Middle frontal gyrus (tissue), 1 donor: ENCODE measurements around the gene SARS1.
"Not testable (repeated sequence)": the region's sequence is repeated elsewhere in the genome, so short reads cannot be mapped to it uniquely, and the experiment has no call there.

Experiments used
- DNase-seq: peaks from one replicate; pipeline ENCODE4 v3.0.0-alpha.2; 2015; ENCODE audit warnings: low spot score; ENCODE audit errors: extremely low spot score

SARS1 gene, protein sequence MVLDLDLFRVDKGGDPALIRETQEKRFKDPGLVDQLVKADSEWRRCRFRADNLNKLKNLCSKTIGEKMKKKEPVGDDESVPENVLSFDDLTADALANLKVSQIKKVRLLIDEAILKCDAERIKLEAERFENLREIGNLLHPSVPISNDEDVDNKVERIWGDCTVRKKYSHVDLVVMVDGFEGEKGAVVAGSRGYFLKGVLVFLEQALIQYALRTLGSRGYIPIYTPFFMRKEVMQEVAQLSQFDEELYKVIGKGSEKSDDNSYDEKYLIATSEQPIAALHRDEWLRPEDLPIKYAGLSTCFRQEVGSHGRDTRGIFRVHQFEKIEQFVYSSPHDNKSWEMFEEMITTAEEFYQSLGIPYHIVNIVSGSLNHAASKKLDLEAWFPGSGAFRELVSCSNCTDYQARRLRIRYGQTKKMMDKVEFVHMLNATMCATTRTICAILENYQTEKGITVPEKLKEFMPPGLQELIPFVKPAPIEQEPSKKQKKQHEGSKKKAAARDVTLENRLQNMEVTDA

GRCh38 chr1:109213824-109214693 lies at the start of gene SARS1:
SARS1 (plus strand) TSS chr1:109213918; CDS start chr1:109213993, 75 bp downstream.
- peak; percentile 87 for DNase-seq

- no peak for DNase-seq
These were observed 49.2 kb upstream of the SARS1 start for GRCh38 chr1:109164538-109164937.

GRCh38 chr1:109167001-109167506 lies 46.7 kb upstream of the SARS1 start:
- DNase-seq = no peak

DNA sequence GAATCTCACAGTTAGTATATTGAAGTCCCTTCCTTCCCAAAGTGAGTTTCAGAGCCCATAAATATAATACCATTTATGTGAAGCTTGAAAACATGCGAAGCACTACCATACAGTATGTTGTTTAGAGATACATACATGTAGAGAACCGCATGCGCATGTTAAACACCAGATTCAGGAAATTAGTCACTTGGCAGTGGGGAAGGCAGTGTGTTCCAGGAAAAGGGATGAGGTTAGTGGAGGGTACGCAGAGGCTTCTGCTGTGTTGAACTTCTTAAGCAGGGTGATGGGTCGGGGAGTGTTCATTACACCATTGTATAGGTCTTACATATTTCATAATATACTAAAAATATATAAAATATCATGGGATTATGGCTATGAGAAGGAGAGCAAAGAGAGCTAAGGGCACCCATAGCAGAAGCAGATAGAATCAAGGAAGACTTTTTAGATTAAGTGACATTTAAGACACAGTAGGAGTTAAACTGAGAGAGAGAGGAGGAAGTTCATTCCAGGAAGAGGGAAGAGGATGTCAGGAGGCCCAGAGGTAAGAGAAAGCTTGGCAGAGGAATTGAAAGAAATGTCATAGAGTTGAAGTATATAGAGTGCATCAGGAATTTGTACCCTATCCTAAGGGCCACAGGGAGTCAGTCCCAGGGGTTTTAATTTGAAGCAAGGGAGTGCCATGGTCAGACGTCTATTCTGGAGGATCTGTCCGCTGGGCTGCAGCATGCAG lies 43.5 kb upstream of the SARS1 start:
- DNase-seq = no peak

GRCh38 chr1:109171646-109172045 lies 42.1 kb upstream of the SARS1 start:
- no peak for DNase-seq

GRCh38 chr1:109176349-109176748 lies 37.4 kb upstream of the SARS1 start:
- DNase-seq = not testable (repeated sequence)

- DNase-seq = not testable (repeated sequence)
These were observed 33.0 kb upstream of the SARS1 start for GRCh38 chr1:109180715-109181084.

GRCh38 chr1:109181085-109181806 lies 32.5 kb upstream of the SARS1 start:
- DNase-seq = no peak

DNA sequence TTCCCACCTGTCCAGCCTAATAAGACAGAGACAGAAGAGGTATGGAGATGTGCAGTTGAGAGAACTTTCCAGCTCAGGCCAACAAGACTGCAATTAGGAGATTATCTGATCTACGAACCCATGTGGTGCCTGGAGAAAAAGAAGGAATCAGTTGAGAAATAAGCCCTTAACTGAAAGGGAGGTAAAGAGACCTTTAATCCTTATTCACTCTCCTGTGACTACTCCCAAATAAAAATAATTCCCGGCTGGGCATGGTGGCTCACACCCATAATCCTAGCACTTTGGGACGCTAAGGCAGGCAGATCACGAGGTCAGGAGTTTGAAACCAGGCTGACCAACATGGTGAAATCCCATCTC lies 31.9 kb upstream of the SARS1 start:
- no peak for DNase-seq

DNA sequence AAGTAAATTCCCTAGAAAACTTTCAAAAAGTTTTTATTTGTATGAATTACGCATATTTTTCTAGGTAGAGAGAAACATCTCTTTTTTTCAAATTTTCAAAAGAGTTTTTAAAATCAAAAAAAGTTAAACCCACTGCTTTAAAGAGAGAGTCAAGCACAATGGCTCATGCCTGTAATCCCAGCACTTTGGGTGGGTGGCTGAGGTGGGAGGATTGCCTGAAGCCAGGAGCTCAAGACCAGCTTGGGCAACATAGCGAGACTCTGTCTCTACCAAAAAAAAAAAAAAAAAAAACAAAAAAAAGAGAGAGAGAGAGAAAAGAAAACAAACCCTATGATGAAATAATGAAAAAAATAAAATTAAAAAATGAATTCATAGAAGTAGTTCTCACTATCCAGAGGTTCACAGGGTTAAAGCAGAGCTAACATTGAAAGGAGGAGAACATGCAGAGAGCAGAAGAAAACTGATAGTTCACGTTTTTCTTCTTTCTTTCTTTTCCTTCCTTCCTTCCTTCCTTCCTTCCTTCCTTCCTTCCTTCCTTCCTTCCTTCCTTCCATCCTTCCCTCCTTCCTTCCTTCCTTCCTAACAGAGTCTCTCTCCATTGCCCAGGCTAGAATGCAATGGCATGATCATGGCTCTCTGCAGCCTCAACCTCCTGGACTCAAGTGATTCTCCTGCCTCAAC lies 30.5 kb upstream of the SARS1 start:
- no peak for DNase-seq

DNA sequence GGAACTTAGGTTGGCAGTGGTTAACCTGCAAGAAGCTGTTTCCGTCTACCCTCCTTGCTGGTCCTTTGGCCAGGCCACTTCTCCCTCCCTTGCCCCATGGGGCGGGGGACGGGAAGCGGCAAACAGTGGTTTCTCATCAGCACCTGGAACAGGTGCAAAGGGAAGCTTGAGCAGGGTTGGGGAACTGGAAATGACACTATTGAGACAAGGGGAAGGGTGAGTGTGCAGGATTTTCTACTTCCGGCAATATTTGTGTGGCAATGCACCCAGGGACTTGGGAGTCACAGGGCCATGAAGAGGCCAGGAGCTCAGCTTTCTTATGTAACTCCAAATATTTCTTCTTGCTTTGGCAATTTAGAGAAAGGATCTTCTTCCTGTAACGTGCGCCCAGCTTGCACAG lies 29.0 kb upstream of the SARS1 start:
- no peak for DNase-seq

DNA sequence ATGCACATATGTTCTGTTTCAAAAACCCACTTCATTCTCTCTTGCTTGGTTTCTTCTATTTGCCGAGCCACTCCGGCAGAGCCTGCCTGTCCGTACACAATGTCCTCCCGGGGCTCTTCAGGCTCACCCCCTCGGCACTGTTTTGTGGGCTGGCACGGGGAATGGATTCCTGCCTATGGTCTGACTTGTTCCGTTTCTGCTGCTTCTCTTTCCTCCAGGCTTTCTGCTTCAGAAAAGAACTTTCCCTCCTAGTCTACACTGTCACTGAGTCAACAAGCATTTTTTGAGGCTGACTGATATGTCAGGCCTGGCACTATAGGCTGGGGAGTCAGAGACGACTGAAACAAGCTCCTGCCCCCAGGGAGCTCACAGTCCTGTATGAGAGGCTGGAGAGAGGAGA lies 28.4 kb upstream of the SARS1 start:
- no peak for DNase-seq

DNA sequence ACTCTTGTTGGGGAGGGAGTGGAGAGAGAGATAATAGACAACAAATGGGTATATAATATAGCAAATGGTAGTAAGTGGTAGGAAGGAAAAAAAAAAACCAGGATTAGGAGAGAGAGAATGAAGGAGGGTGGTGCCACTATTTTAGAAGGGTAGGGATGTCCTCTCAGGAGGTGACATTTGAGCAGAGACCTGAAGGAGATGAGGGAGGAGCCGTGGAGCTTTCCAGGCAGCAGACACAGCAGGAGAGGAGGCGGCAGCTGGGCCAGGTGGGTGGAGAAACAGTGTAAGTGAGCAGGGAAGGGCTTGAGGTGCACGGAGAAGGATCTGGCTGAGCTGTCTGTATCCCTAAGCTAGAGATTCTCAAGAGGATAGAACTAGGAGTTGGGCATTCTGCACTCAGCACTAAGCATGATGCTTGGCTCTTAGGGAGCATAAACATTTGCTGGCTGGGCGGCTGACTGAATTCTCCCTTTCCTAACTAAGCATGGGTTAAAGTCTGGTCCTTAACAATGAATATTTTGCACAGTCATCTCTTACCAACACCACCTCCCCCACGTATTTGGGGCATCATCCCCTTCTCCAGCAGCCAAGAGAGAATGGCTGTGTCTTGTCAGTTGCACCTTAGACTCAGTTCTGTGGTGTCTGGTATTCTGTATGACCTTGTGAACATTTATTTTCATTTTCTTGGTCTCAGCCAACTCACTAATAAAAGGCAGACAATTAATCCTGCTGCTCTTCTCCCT lies 27.6 kb upstream of the SARS1 start:
- peak; percentile 37 for DNase-seq

- DNase-seq = no peak
These were observed 27.0 kb upstream of the SARS1 start for GRCh38 chr1:109186733-109187086.

GRCh38 chr1:109187127-109187526 lies 26.6 kb upstream of the SARS1 start:
- DNase-seq = no peak

DNA sequence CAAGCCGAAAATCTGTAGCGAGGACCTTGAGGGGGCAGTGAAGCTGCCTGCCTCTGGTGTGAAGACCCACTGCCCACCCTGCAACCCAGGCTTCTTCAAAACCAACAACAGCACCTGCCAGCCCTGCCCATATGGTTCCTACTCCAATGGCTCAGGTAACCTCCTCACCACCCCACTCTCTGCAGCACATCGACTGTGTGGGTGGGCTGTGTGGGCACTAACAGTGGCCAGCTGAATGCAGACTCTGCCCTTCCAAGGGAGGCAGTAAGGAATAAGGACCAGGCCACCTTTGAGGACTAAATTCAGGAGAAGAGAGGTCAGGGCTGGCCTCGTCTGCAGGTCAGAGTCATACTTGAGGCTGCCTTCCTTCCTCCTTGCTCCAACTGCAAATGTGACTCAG lies 25.5 kb upstream of the SARS1 start:
- DNase-seq = no peak

DNA sequence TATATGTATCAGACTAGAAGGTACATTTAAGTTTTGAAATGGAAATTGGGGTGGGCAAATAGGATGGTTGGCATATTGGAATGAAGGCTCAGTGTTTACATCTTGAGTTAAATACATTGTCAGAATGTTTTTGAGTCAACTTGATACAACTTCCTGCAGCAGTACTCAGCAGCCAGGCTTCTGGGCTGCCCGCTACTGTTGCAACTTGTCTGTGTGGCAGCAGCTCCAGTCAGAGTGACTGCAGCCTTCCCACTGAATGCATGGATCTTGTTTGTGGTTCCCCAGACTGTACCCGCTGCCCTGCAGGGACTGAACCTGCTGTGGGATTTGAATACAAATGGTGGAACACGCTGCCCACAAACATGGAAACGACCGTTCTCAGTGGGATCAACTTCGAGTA lies 24.9 kb upstream of the SARS1 start:
- DNase-seq = no peak

GRCh38 chr1:109190189-109190588 lies 23.5 kb upstream of the SARS1 start:
- DNase-seq = no peak

DNA sequence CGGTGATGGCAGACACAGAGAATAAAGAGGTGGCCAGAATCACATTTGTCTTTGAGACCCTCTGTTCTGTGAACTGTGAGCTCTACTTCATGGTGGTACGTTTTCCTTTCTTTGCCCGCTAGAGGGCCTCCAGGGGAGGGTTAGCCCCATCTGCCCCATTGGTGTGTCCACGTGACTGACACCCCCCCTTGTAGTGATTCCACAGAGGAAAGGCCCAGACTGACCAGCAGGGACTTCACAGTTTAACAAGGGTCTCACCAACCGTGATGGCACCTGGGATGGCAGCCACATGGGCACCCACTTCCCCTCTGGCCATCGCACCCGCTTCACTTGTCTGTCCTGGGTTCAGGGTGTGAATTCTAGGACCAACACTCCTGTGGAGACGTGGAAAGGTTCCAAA lies 22.3 kb upstream of the SARS1 start:
- DNase-seq = no peak

DNA sequence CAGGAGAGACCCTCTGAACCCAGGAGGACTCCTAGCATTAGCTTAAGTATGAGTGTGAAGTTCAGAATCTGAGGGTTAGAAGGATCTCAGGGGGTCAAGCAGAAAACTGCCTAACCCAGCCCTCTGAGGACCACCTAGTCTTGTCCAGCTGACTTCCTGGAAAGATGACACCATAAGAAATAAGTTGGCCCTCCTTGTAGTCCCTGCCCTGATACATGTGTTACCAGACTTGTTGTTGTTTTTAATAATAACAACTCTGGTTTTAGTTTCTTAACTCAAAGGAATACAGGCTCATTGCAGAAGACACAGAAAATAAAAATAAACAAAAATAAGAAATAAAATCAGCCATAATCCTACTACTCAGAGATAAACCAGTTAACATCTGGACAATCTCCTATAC lies 21.8 kb upstream of the SARS1 start:
- no peak for DNase-seq
